RWPE2 (cell line): ENCODE data around the gene TSEN2.

Source experiments
- ATAC-seq: fragments of 200-7000 bp; cut with Tn5 transposase; 3 replicates; pipeline ENCODE4 v1.9.1; 2021; ENCODE audit warnings: low read depth
- DNase-seq: peaks from one replicate; pipeline ENCODE4 v3.0.0-alpha.2; 2020; ENCODE audit warnings: low spot score
- H3K27ac ChIP-seq: fragments of 450-650 bp; 2 replicates; pipeline ENCODE4 v1.5.1; 2017; ENCODE audit warnings: mild to moderate bottlenecking; ENCODE audit not compliant: poor library complexity, severe bottlenecking
- H3K27me3 ChIP-seq: fragments of 250-450 bp; sonication (Bioruptor Pico); 2 replicates; pipeline ENCODE4 v1.5.1; 2021; ENCODE audit warnings: mild to moderate bottlenecking, moderate library complexity; ENCODE audit not compliant: insufficient read depth, poor library complexity, severe bottlenecking
- H3K36me3 ChIP-seq: fragments of 250-450 bp; sonication (Bioruptor Pico); 2 replicates; pipeline ENCODE4 v1.5.1; 2020; ENCODE audit warnings: low read depth, mild to moderate bottlenecking, moderate library complexity
- H3K4me1 ChIP-seq: fragments of 250-450 bp; sonication (Bioruptor Pico); 2 replicates; pipeline ENCODE4 v1.5.1; 2021; ENCODE audit warnings: mild to moderate bottlenecking, moderate library complexity; ENCODE audit not compliant: insufficient read depth, poor library complexity, severe bottlenecking
- H3K4me3 ChIP-seq: fragments of 250-450 bp; sonication (Bioruptor Pico); 2 replicates; pipeline ENCODE4 v1.5.1; 2021; ENCODE audit warnings: mild to moderate bottlenecking, moderate library complexity; ENCODE audit not compliant: severe bottlenecking
- H3K9me3 ChIP-seq: fragments of 250-450 bp; sonication (Bioruptor Pico); 2 replicates; pipeline ENCODE4 v1.5.1; 2021; ENCODE audit warnings: mild to moderate bottlenecking, moderate library complexity; ENCODE audit not compliant: severe bottlenecking
- CTCF ChIP-seq: fragments of 450-650 bp; IDR thresholded peaks from one replicate; pipeline ENCODE4 v1.5.1; 2017; ENCODE audit warnings: mild to moderate bottlenecking, moderate library complexity; ENCODE audit not compliant: poor library complexity, severe bottlenecking

Gene TSEN2

GRCh38 chr3:12495749-12496452 lies 11.6 kb downstream of the TSEN2 start:
- Histone ChIP-seq H3K9me3 (no peaks in the 10 kb centered on the region), H3K27ac (no peak overlapping the region), H3K36me3 (peaks cover 83% of the 10 kb centered on the region), H3K27me3 (no peaks in the 10 kb centered on the region), H3K4me1 (no peaks in the 10 kb centered on the region), H3K4me3 (no peak overlapping the region)
- ATAC-seq (no peak), DNase-seq (no peak)
- no peak for TF ChIP-seq CTCF

- Histone ChIP-seq H3K4me3 (no peak overlapping the region), H3K27ac (no peak overlapping the region), H3K36me3 (peaks cover 81% of the 10 kb centered on the region), H3K9me3 (no peaks in the 10 kb centered on the region), H3K27me3 (no peaks in the 10 kb centered on the region), H3K4me1 (no peaks in the 10 kb centered on the region)
- DNase-seq = no peak
- ATAC-seq = no peak
- TF ChIP-seq CTCF = no peak
Observed at GRCh38 chr3:12496453-12496761, 12.1 kb downstream of the TSEN2 start.

GRCh38 chr3:12499474-12499873 lies 15.2 kb downstream of the TSEN2 start:
- TF ChIP-seq CTCF = no peak
- ATAC-seq (no peak), DNase-seq (no peak)
- Histone ChIP-seq H3K9me3 (no peaks in the 10 kb centered on the region), H3K4me1 (no peaks in the 10 kb centered on the region), H3K4me3 (no peak overlapping the region), H3K27me3 (no peaks in the 10 kb centered on the region), H3K27ac (no peak overlapping the region), H3K36me3 (peaks cover 75% of the 10 kb centered on the region)

GRCh38 chr3:12501360-12502020 lies 17.2 kb downstream of the TSEN2 start:
- H3K9me3 ChIP-seq = no peaks in the 10 kb centered on the region
- ATAC-seq (peak; percentile 76), DNase-seq (no peak)
- H3K27me3 ChIP-seq = no peaks in the 10 kb centered on the region
- H3K36me3 ChIP-seq = peaks cover 77% of the 10 kb centered on the region
- H3K27ac ChIP-seq = peak overlapping the region; percentile 15
- no peak overlapping the region for H3K4me3 ChIP-seq
- TF ChIP-seq CTCF = no peak
- H3K4me1 ChIP-seq = no peaks in the 10 kb centered on the region
